NCI-H460 (cell line): Measurements from ENCODE around the gene RS1. TPM values are rescaled to one million over a fixed set of nuclear protein-coding genes. Genes with fewer than 3 reads are reported as not detected.

Experiments used
- DNase-seq: peaks from one replicate; pipeline ENCODE4 v3.0.0-alpha.2; 2016; ENCODE audit warnings: low read depth; ENCODE audit errors: extremely low read depth
- total RNA-seq: library from RNA; depleted of rRNA; stranded (reverse); fragments of >200 nt; shearing (Covaris generic); gene quantifications from 2 replicates; pipeline ENCODE4 v1.2.3, GENCODE V29; 2014; rRNA removed

Gene RS1
- total RNA-seq, 1 experiment from 2014 or later: not detected

DNA sequence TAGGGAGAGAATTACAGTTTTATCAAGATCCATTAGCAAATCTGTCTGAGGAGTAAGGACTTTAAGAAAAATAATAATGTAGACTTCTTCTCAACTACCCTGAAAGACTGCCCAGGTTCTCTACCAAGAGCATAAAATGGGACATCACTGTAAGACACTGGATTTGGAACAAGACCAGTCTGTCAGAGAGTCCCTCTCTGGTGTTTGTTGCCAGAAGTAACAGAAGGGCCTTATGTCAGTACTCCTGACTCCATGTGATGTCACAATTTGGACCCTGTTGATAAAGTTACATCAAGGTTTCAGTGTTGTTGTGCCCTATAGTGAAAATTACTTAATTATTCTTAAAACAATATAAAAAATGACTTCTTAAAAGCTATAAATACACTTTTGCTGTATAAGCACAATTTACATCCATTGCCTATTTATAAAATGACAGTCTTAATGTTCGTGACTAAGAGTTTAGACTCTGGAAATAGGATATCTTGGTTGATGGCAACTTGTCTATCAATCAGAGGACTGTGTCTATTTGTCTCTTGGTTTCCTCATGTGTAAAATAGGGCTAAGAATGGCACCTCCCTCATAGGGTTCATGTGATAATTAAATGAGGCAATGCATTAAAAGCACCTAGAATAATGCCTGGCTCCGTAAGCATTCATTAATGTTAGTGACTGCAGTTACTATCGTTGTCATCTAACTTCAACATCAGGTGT is 57.8 kb downstream of the RS1 start:
- DNase-seq: no peak

DNA sequence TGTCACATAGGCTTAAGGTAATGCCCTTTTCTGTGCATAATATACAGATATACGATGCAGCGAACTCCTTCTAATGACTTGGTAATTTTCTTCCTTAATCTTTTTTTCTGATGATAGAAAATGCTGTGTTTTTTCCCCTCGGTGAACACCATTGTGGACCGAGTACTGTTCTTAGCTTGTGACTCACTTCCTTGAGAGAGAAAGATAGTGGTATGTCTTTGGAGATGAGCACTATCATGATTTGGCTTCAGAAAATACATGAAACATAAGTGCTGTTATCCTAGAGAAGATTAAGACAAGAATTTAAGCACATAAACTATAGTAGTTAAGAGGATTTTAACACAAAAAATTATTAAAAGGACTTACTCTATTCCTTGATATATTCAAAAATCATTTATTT is 63.9 kb downstream of the RS1 start:
- no peak for DNase-seq

DNA sequence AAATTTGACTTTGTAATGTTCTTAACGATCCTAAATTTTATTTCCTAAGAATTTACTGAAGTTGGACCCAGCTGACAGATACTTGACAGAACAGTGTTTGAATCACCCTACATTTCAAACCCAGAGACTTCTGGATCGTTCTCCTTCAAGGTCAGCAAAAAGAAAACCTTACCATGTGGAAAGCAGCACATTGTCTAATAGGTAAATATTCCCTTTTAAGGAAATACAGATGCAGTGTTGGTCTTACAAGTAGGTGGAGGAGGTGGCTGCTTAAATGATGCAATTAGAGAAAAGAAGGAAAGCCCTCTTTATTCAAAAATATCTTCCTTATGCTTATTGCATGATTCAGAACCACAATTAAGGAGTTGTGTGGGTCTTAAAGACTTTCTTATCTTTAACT is 73.5 kb downstream of the RS1 start:
- DNase-seq: no peak

DNA sequence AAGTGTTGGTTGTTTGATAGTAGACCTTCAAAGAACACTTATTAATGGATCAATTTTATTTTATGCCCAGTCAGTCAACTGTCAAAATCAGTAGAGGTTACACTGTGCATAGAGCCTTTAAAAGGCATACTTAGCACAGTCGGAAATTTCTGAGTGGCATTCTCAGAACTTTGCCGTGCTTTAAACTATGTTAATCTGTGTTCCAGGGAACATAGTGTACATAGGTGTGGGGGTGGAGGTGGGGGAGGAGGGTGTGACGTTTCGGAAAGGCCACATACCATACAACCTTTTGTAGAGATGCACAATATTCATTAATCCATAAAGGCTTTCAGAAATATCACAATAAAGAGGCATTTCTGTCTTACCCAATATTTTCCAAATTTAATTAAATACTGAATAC is 75.8 kb downstream of the RS1 start:
- DNase-seq: no peak

DNA sequence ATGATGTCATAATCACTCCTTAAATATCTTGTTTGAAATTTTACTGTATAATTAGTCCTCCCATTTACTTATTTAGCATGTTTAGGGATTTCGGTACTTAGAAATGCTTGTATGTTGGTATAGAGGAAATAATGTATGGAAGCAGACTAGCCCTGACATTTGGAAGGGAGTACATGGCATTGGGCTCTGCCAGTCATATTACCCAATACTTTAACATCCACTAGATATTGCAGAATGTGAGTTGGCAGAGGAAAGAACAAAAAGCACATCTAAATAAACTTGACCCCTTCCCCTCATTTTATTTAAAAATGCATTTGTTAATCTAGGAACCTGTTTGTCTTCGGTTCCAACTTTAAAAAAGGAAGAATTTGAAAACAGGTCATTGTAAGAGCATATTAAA is 77.8 kb downstream of the RS1 start:
- no peak for DNase-seq

DNA sequence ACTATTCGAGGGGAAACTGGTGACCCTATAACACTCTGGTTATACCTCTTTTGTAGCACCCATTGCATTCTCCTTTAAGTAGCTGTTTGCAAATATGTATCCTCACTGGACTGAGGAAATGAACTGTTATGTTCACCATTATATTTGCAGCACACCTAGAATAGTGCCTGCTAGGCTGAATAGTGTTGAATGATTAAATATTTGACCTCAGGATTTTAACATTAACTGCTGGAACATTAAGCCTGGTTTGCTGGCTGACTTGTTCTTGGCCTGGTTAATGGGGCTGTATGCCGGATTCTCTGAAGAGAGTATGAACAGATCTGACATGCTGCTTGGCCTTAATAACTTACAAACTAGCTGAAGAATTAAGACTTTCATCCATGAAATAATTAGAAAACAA is 80.1 kb downstream of the RS1 start:
- no peak for DNase-seq

Other genes starting within 250 kb of the RS1 start
- gene CDKL5, start 246.5 kb downstream of the RS1 start, total RNA-seq: 4.6 and 6.3 TPM in 2 replicates
- 1.6 and 2.6 TPM in 2 replicates for gene PPEF1, start 35.5 kb upstream of the RS1 start, total RNA-seq